Measurements from ENCODE around the gene RPTOR. TPM values are rescaled to one million over a fixed set of nuclear protein-coding genes. Genes with fewer than 3 reads are reported as not detected.

The RPTOR gene
- total RNA-seq, 1 donor from 2014 or later = 21.8 TPM

DNA sequence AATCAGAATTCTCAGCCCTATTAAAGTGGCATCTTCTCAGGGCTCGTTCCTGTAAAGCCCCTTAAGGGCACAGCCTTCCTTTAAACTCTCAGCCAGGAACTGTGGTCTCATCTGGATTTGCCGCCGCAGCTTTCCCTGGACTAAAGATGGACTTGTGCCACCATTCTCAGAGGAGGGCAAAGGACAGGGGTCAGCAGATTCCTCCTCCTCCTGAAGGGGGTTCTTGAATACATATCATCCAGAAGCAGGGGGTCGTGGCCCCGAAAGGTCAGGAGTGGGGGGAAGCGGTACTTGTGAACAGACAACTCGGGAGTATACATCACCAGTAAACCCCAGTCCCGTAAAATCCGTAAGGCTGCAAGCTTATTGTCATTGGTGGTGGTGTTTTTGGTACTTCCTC is 174.8 kb downstream of the RPTOR start:
- no peak for TF ChIP-seq CTCF (IDR thresholded peaks at IDR 0.05; ENCODE audit: borderline replicate concordance)
- intact Hi-C loops (cut with micrococcal nuclease) = no loop called here
- no peak overlapping the region for H3K27ac ChIP-seq (replicated peaks)

GRCh38 chr17:80720610-80721577 is 176.3 kb downstream of the RPTOR start:
- Histone ChIP-seq H3K27me3 (ENCODE audit: low read depth) (no peaks in the 10 kb centered on the region), H3K27ac (replicated peaks) (no peak overlapping the region), H3K36me3 (no peaks in the 10 kb centered on the region), H3K9me3 (replicated peaks) (peaks cover 1% of the 10 kb centered on the region), H3K4me1 (peaks cover 11% of the 10 kb centered on the region), H3K4me3 (no peak overlapping the region)
- no peak for TF ChIP-seq CTCF (IDR thresholded peaks at IDR 0.05; ENCODE audit: borderline replicate concordance)
- DNase-seq = no peak
- intact Hi-C loops (cut with micrococcal nuclease) = no loop called here

More for the DNA sequence above, 174.8 kb downstream of the RPTOR start:
- Histone ChIP-seq H3K4me1 (no peaks in the 10 kb centered on the region), H3K27me3 (ENCODE audit: low read depth) (no peaks in the 10 kb centered on the region), H3K4me3 (no peak overlapping the region), H3K36me3 (no peaks in the 10 kb centered on the region), H3K9me3 (replicated peaks) (peaks cover 12% of the 10 kb centered on the region)
- DNase-seq = no peak

- Histone ChIP-seq H3K4me3 (no peak overlapping the region), H3K9me3 (replicated peaks) (no peaks in the 10 kb centered on the region), H3K27me3 (ENCODE audit: low read depth) (no peaks in the 10 kb centered on the region), H3K36me3 (no peaks in the 10 kb centered on the region), H3K4me1 (peaks cover 20% of the 10 kb centered on the region), H3K27ac (replicated peaks) (no peak overlapping the region)
- no peak for TF ChIP-seq CTCF (IDR thresholded peaks at IDR 0.05; ENCODE audit: borderline replicate concordance)
- intact Hi-C loops (cut with micrococcal nuclease) = no loop called here
- no peak for DNase-seq
Measured at GRCh38 chr17:80722661-80723060, 178.0 kb downstream of the RPTOR start.

GRCh38 chr17:80724775-80725266 is 180.2 kb downstream of the RPTOR start:
- Histone ChIP-seq H3K4me3 (no peak overlapping the region), H3K27me3 (ENCODE audit: low read depth) (no peaks in the 10 kb centered on the region), H3K4me1 (peaks cover 20% of the 10 kb centered on the region), H3K9me3 (replicated peaks) (no peaks in the 10 kb centered on the region), H3K36me3 (no peaks in the 10 kb centered on the region), H3K27ac (replicated peaks) (no peak overlapping the region)
- DNase-seq = no peak
- TF ChIP-seq CTCF (IDR thresholded peaks at IDR 0.05; ENCODE audit: borderline replicate concordance) = no peak
- intact Hi-C loops (cut with micrococcal nuclease) = no loop called here

- no peaks in the 10 kb centered on the region for H3K27me3 ChIP-seq (ENCODE audit: low read depth)
- no peaks in the 10 kb centered on the region for H3K9me3 ChIP-seq (replicated peaks)
- no peak overlapping the region for H3K27ac ChIP-seq (replicated peaks)
- H3K4me1 ChIP-seq = peaks cover 20% of the 10 kb centered on the region
- intact Hi-C loops (cut with micrococcal nuclease) = no loop called here
- no peaks in the 10 kb centered on the region for H3K36me3 ChIP-seq
- no peak overlapping the region for H3K4me3 ChIP-seq
- DNase-seq = no peak
- no peak for TF ChIP-seq CTCF (IDR thresholded peaks at IDR 0.05; ENCODE audit: borderline replicate concordance)
Measured at GRCh38 chr17:80725517-80725916, 180.9 kb downstream of the RPTOR start.
